ENCODE measurements around the gene SNX7. TPM values are rescaled to one million over a fixed set of nuclear protein-coding genes. Genes with fewer than 3 reads are reported as not detected.

SNX7 gene
- total RNA-seq, 3 donors from 2014 or later = 38.0 to 45.1 (median 43.5) TPM

- no peaks in the 10 kb centered on the region for H3K36me3 ChIP-seq (ENCODE audit: low read depth)
- no peak for DNase-seq
- ATAC-seq = peak; percentile 22
- no peaks in the 10 kb centered on the region for H3K4me1 ChIP-seq (ENCODE audit: low read depth)
- no peak for TF ChIP-seq CTCF (IDR thresholded peaks at IDR 0.05)
- intact Hi-C loops (cut with DNase I, micrococcal nuclease) = no loop called here
- no peak overlapping the region for H3K4me3 ChIP-seq
- no peaks in the 10 kb centered on the region for H3K9me3 ChIP-seq
Observed at GRCh38 chr1:98766255-98766654, 104.7 kb downstream of the SNX7 start.

- TF ChIP-seq CTCF (IDR thresholded peaks at IDR 0.05) = no peak
- H3K4me3 ChIP-seq = no peak overlapping the region
- ATAC-seq (no peak), DNase-seq (no peak)
- no peaks in the 10 kb centered on the region for H3K4me1 ChIP-seq (ENCODE audit: low read depth)
- no peaks in the 10 kb centered on the region for H3K36me3 ChIP-seq (ENCODE audit: low read depth)
- no peaks in the 10 kb centered on the region for H3K9me3 ChIP-seq
- intact Hi-C loops (cut with DNase I, micrococcal nuclease) = no loop called here
Observed at GRCh38 chr1:98769162-98769561, 107.6 kb downstream of the SNX7 start.

GRCh38 chr1:98781906-98782305 is 120.4 kb downstream of the SNX7 start:
- Histone ChIP-seq H3K9me3 (no peaks in the 10 kb centered on the region), H3K4me3 (no peak overlapping the region), H3K36me3 (ENCODE audit: low read depth) (no peaks in the 10 kb centered on the region), H3K4me1 (ENCODE audit: low read depth) (no peaks in the 10 kb centered on the region)
- ATAC-seq = no peak
- DNase-seq = no peak
- intact Hi-C loops (cut with DNase I, micrococcal nuclease) = no loop called here
- TF ChIP-seq CTCF (IDR thresholded peaks at IDR 0.05) = no peak

GRCh38 chr1:98783821-98784220 is 122.3 kb downstream of the SNX7 start:
- no peak for TF ChIP-seq CTCF (IDR thresholded peaks at IDR 0.05)
- DNase-seq = no peak
- ATAC-seq = no peak
- Histone ChIP-seq H3K4me3 (no peak overlapping the region), H3K36me3 (ENCODE audit: low read depth) (no peaks in the 10 kb centered on the region), H3K4me1 (ENCODE audit: low read depth) (no peaks in the 10 kb centered on the region), H3K9me3 (no peaks in the 10 kb centered on the region)
- intact Hi-C loops (cut with DNase I, micrococcal nuclease) = no loop called here

- Histone ChIP-seq H3K36me3 (ENCODE audit: low read depth) (no peaks in the 10 kb centered on the region), H3K9me3 (no peaks in the 10 kb centered on the region), H3K4me3 (no peak overlapping the region), H3K4me1 (ENCODE audit: low read depth) (no peaks in the 10 kb centered on the region)
- ATAC-seq = no peak
- intact Hi-C loops (cut with DNase I, micrococcal nuclease) = loop anchor here in 1 of 2 donors (10.0 kb wide), 1 partner anchor 383 kb away; no protein-coding TSS in a partner anchor
- no peak for DNase-seq
- no peak for TF ChIP-seq CTCF (IDR thresholded peaks at IDR 0.05)
Observed at GRCh38 chr1:98791498-98791897, 130.0 kb downstream of the SNX7 start.

GRCh38 chr1:98792123-98792522 is 130.6 kb downstream of the SNX7 start:
- no peak for TF ChIP-seq CTCF (IDR thresholded peaks at IDR 0.05)
- Histone ChIP-seq H3K36me3 (ENCODE audit: low read depth) (no peaks in the 10 kb centered on the region), H3K4me3 (no peak overlapping the region), H3K9me3 (no peaks in the 10 kb centered on the region), H3K4me1 (ENCODE audit: low read depth) (no peaks in the 10 kb centered on the region)
- DNase-seq (no peak), ATAC-seq (no peak)
- intact Hi-C loops (cut with DNase I, micrococcal nuclease) = loop anchor here in 1 of 2 donors (10.0 kb wide), 1 partner anchor 383 kb away; no protein-coding TSS in a partner anchor

All from mucosa of descending colon (tissue), 3 donors.